Neural cell (in vitro differentiated cells): Measurements from ENCODE around the gene GPRIN3.

Experiments
- RAD21 ChIP-seq: fragments of 450-650 bp; conservative IDR thresholded peaks from 2 replicates; pipeline ENCODE4 v1.6.1; 2014; ENCODE audit warnings: antibody characterized with exemption, mild to moderate bottlenecking, moderate library complexity
- TF ChIP-seq, protein P1 (sequence below): fragments of 450-650 bp; IDR thresholded peaks from 2 replicates; pipeline ENCODE4 v1.5.1; 2014; ENCODE audit warnings: antibody characterized with exemption, mild to moderate bottlenecking, moderate library complexity; ENCODE audit not compliant: poor library complexity, severe bottlenecking

GRCh38 chr4:89266128-89266527 is 41.5 kb downstream of the GPRIN3 start:
- no peak for TF ChIP-seq RAD21
- TF ChIP-seq, protein P1, sequence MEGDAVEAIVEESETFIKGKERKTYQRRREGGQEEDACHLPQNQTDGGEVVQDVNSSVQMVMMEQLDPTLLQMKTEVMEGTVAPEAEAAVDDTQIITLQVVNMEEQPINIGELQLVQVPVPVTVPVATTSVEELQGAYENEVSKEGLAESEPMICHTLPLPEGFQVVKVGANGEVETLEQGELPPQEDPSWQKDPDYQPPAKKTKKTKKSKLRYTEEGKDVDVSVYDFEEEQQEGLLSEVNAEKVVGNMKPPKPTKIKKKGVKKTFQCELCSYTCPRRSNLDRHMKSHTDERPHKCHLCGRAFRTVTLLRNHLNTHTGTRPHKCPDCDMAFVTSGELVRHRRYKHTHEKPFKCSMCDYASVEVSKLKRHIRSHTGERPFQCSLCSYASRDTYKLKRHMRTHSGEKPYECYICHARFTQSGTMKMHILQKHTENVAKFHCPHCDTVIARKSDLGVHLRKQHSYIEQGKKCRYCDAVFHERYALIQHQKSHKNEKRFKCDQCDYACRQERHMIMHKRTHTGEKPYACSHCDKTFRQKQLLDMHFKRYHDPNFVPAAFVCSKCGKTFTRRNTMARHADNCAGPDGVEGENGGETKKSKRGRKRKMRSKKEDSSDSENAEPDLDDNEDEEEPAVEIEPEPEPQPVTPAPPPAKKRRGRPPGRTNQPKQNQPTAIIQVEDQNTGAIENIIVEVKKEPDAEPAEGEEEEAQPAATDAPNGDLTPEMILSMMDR: no peak
